ENCODE data around the gene A2M.

The A2M gene

DNA sequence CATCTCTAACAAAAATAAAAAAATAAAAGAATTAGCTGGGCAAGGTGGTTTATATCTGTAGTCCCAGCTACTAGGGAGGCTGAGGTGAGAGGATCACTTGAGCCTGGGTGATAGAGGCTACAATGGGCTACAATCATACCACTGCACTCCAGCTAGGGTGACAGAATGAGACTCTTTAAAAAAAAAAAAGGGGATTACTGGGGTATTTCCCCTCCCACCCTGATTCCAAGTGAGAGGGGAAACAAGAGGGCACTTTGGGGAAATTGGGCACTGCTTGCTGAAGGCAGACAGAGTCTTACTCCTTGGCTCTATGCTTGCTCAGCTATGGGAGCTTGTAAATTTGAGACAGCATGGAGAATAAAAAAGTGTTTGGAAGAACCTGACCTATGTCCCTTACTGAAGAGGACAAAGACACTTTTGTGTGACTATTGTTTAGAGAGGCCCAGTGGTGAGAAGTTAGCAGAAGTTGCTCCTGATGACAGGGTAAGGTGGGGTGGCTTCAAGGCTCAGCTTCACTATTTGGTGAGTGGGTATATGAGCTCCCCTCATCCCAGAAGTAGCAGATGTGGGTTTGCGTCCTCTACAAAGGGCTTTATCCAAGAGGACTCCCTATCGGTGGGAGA, 82.3 kb downstream of the A2M start:
- DNase-seq, result no peak

DNA sequence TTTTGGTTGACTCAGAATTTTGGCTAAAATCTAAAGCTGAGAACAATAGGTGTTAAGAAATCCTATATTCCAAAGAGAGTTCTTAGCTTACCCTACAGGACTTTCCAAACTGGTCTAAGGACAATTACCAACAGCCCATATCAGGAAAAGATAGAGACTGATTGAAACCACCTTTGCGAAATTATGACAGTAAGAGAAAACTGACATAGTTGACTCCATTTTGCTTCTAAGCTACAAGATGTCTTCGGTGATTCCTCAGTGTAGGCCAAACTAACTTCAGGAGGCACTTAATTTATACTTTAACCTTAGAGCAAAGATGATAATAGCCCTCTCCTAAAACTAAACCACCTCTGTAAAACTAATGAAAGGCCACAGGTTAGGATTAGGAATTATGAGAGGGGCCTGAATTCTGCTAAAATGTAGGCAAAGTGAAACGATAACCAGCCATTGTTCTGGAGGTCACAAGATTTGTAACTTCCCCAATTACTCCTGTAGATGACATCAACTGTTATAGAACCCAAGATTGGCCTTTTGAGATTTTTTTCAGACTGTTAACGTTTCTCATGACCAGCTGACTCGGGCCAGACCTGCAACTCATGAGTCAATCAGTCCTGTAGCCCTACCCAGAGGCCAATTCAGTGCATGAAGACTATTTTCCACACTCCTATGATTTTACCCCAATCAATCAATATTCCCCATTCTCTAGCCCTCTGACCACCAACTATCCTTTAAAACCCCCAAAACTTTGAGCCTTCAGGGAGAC, 83.3 kb downstream of the A2M start:
- DNase-seq, result no peak

DNA sequence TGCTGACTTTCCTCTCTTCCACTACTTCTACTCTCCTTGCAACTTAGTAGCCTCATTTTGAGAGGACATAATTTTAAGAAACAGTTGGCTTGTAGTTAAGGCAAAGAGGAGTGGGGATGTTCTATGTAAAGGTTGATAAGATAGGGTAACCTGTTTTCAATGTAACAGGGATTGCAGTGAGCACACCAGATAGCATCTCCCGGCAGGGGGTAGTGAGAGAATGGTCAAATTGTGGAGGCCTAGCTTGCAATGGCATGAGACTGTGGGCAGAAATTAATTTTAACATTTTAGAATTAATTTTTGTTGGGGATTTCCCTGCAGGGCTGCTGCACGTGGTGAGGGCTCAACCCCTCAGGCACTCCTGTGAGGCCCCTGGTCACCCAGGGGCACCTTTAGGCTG, 84.9 kb downstream of the A2M start:
- DNase-seq, result no peak

DNA sequence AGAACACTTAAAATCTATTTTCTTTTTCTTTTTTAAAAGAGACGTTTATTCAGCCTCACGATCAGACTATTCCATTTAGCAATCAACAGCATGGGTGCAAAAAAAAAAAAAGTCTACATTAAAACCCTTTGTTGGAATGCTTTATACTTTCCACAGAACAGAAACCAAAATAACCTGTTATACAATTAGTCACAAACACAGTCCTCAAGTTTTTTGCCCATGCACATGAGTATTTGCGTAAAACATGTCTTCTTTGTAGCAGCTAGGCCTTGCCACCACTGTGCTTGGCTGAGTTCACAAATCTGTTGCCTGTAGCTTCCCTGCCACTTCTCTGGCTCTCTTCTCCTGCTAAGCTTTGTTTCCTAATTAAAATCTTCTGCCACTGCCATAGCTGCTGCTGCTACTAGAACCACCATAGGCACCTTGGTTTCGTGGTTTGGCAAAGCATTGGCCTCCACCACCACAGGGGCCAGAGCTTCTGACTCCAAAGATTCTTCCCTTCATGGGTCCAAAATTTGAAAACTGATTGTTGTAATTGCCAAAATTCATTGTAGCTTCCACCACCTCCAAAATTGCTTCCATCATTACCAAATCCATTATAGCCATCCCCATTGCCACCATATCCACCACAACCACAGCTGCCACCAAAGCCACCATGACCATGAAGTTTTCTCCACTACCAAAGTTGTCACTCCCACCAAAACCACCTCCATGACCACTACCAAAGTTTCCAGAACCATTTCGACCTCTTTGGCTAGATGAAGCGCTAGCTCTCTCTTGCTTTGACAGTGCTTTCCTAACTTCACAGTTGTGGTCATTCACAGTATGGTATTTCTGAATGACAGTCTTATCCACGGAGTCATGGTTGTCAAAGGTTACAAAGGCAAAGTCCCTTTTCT, 88.3 kb downstream of the A2M start:
- no peak for DNase-seq

DNA sequence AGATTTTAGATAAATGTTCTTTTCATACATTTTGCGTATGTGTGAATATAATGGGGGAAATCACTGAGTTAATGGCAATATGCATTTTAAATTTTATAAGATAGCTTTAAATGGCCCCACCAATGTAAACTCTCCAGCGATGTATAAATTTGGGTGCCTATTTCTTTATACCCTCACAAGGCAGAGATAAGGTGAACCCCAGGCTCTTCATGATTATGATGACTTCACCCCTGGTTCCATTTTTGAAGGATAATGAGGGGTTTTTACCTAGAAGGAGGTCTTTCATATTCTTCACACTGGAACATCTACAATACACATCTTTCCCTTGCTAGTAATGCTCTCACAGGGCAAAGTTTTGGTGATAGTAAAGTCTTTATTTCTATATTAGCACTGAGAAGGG, 91.2 kb downstream of the A2M start:
- DNase-seq, result no peak

DNA sequence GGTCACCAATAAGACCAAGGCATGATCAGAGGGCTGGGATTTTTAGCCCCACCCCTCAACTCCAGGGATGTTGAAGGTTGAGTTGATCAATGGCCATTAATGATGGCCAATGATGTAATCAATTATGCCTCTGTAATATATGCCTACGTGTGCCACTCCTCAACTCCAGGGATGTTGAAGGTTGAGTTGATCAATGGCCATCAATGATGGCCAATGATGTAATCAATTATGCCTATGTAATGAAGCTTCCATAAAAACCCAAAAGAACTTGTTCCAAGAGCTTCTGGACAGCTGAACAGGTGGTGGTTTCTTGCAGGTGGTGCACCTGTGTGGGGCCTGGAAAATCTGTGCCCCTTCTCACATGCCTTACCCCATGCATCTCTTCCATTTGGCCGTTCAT, 93.1 kb downstream of the A2M start:
- no peak for DNase-seq
